Retinal pigment epithelial cell (primary cell): ENCODE results near the gene DBF4.
A peak's percentile ranks its signal among the peaks of the same experiment; 100 is the strongest.

Experiments used
- DNase-seq: peaks from one replicate; pipeline ENCODE4 v3.0.0-alpha.2; 2010; ENCODE audit warnings: low read depth
- H3K4me3 ChIP-seq: 2 replicates; pipeline ENCODE4 v1.5.1; 2011; ENCODE audit warnings: mild to moderate bottlenecking, low read length, control low read depth, moderate library complexity
- TF ChIP-seq, protein P1 (sequence below): conservative IDR thresholded peaks from 2 replicates; pipeline ENCODE4 v1.5.1; 2011; ENCODE audit warnings: low read depth, low read length, control low read depth, inconsistent platforms

Gene DBF4

DNA sequence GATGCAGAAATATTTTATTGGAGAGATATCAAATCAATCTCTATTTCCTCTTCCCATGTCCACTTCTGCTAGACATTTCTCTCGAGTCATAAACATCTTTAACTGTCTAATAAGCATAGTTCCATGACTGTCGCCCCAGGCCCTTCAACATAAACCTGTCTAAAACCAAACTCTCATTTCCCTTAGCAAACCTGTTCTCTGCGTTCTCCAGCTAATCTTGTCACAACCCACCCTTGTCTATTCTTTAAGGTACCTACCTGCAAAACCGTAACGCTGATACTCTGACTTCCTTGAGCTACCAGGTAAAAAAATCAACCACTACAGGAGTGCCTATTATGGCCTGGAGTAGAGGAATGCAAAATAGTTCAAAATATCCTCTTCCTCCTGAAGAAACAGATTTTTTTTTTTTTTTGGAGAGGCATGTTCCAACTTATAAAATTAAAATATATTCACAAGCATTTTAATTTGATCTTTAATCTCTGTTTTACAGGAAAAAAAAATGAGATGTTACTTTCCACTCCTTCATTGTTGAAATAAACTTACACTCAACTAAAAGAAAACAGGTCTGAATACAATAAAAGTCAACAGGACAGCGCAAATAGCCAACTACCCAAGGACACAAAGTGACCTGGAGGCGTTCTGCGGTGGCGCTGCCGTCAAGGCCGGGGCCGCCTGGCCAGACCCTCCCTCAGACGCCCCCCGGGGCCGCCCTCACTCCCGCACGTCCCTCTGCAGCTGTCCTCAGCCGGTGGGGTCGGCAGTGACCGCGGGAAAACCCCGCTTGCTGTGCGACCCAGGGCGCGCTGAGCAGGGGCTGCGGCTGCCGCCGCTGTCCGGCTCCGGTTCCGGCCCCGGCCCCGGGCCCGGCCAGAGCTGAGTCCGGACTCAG lies 898 bp upstream of the DBF4 start:
- TF ChIP-seq, protein P1, sequence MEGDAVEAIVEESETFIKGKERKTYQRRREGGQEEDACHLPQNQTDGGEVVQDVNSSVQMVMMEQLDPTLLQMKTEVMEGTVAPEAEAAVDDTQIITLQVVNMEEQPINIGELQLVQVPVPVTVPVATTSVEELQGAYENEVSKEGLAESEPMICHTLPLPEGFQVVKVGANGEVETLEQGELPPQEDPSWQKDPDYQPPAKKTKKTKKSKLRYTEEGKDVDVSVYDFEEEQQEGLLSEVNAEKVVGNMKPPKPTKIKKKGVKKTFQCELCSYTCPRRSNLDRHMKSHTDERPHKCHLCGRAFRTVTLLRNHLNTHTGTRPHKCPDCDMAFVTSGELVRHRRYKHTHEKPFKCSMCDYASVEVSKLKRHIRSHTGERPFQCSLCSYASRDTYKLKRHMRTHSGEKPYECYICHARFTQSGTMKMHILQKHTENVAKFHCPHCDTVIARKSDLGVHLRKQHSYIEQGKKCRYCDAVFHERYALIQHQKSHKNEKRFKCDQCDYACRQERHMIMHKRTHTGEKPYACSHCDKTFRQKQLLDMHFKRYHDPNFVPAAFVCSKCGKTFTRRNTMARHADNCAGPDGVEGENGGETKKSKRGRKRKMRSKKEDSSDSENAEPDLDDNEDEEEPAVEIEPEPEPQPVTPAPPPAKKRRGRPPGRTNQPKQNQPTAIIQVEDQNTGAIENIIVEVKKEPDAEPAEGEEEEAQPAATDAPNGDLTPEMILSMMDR = no peak
- peak overlapping the region; percentile 56 for H3K4me3 ChIP-seq
- DNase-seq = no peak

DNA sequence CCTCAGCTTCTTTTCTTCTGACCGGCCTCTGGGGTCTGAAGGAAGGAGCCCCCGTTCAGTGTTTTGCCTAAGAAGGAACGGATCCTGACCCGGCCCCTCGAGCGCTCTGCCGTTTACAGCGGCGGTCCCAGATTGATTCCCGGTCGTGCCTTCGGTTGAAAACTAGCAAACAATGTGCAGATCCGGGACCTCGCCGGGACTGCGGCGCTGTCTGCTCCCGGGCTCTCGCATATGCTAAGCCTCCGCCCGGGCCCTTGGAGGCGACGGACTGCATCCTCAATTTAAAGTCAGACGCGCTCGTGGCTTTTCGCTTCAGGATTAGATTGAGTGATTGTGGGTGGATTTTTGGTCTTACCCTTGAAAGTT lies 559 bp downstream of the DBF4 start:
- TF ChIP-seq, protein P1 = no peak
- H3K4me3 ChIP-seq = peak overlapping the region; percentile 56
- DNase-seq = peak; percentile 21

DNA sequence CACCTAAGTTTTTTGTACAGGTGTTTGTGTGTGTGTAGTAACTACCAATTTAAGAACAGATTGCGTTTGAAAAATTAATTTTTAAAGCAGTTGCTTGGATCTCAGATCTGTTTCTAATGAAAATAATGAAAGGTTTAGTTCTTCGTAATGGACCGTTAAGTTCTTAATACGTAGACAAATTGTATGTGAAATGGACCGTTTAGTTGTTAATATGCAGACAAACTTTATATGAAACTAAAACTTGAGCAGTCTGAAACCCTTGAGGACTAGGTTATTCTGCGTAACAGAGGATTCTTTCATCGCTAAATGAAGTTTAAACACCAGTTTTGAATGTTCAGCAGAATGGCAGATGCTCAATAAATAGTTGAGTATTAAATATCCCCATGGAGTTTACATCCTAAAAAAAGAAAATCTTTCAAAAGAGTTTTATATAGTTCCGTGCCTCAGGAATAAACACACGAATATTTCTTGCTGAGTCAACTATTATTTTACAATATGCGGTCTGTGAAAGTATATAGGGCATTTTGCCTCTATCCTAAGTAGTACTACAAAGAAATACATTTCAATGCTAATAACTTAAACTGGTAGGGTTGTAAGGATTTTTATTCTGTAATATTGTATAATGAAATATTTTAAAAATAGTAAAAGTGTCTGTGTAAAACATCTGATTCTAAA lies 1.2 kb downstream of the DBF4 start:
- peak overlapping the region; percentile 56 for H3K4me3 ChIP-seq
- TF ChIP-seq, protein P1 = no peak
- no peak for DNase-seq

DNA sequence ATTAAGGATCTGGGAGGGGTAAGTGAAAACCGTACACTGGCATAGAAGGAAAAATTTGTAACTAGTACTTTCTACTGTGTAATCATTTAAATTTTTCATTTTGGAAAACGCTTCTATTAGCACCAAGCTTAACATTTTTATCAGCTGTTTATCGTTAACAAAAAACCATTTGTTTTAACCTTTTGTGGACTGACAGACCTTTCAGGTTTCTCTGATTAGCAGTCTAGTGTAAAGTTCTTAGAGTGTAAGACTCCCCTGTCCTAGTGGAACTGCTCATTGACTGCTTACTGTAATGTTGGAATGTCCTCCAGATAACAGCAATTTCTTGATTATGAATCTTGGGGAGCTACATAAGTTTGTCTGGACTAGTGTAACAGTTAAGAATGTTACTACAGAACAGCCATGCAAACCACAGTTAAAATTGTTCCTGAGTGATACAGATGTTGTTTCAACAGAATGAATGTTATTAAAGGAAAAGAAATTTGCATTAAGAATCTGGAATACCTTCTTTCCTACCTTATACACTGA lies 2.0 kb downstream of the DBF4 start:
- DNase-seq = no peak
- TF ChIP-seq, protein P1 = no peak
- H3K4me3 ChIP-seq = peak overlapping the region; percentile 56

DNA sequence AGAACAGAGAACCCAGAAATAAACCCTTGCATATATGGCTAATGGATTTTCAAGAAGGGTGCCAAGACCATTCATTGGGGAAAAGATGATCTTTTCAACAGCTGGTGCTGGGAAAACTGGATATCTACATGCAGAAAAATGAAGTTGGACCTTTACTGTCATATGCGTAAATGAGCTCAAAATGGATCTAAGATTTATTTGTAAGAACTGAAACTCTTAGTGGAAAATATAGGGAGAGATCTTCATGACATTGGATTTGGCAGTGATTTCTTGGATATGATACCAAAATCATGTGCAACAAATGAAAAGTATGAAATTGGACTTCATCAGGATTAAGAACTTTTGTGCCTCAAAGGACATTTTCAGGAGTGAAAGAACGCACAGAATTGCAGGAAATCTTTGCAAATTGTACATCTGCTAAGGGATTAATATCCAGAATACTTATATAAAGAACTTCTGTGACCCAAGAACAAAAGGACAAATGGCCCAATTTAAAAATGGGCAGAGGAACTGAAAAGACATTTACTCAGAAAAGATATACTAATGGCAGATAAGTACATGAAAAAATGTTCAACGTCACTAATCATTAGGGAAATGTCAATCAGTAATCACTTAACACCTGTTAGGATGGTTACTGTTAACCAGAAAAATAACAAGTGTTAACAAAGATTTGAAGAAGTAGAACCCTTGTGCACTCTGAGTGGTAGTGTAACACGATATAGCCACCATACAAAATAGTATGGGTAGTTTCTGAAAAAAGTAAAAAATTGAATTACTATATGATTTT lies 6.1 kb downstream of the DBF4 start:
- no peak for DNase-seq
- TF ChIP-seq, protein P1 = no peak
- H3K4me3 ChIP-seq = no peak overlapping the region

DNA sequence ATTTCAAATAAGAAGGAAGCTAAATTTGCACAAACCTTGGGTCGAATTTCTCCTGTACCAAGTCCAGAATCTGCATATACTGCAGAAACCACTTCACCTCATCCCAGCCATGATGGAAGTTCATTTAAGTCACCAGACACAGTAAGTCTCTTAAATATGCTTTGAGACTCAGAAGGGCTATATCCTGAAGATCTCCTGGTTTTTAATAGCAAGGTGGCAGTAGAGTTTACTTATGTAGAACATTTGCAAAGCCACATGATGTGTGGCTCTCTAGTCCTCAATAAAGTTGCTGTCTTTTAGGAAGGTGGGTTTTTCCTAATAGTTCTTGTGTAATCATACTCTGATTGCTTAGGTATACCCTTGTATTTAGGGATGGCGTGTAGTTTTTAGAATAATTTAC lies 8.7 kb downstream of the DBF4 start:
- no peak overlapping the region for H3K4me3 ChIP-seq
- TF ChIP-seq, protein P1 = no peak
- no peak for DNase-seq
